A549 (cell line): Measurements from ENCODE around the gene RGL4. TPM values are rescaled to one million over a fixed set of nuclear protein-coding genes. Genes with fewer than 3 reads are reported as not detected.

Experiments
- ATAC-seq, 2 experiments: fragments of 200-7000 bp in 1 of 2; fragments of >200 bp in 1 of 2; cut with Nextera tagmentation in 1 of 2; cut with Tn5 transposase in 1 of 2; 3 replicates each; pipeline versions ENCODE4 v1.8.0 to v1.9.1; 2018 to 2020; ENCODE audit warnings: mild to moderate bottlenecking in 1 of 2, moderate library complexity in 1 of 2
- CTCF ChIA-PET: fragments of 300-600 bp; sonication (Branson Sonifier 250); formaldehyde crosslinking; extraction: SDS; loops from one replicate; lab custom pipeline; 2021; ENCODE audit warnings: antibody characterized with exemption, inconsistent platforms; lab: Yijun Ruan, JAX
- POLR2A ChIA-PET: fragments of 350-600 bp; formaldehyde crosslinking; extraction: SDS; loops from one replicate; lab custom pipeline; 2021; ENCODE audit warnings: antibody characterized with exemption, inconsistent platforms; lab: Yijun Ruan, JAX
- DNase-seq, 2 experiments: peaks; one replicate each; pipeline versions ENCODE4 v3.0.0 to v3.0.0-alpha.2; 2011 to 2016; ENCODE audit warnings: low read depth in 1 of 2, low spot score in 1 of 2
- FAIRE-seq: peaks from 2 replicates; lab custom pipeline; 2011; peaks lifted over from hg19 to GRCh38; lab: Jason Lieb, UNC
- H3K27ac ChIP-seq, 2 experiments: fragments of >200 bp; sonication (Bioruptor Twin); formaldehyde crosslinking; 3 replicates each; pipeline ENCODE4 v1.5.1; 2016 to 2017
- H3K4me1 ChIP-seq: fragments of >200 bp; sonication (Bioruptor Twin); formaldehyde crosslinking; 3 replicates; pipeline ENCODE4 v1.6.1; 2016
- H3K4me2 ChIP-seq: fragments of >200 bp; sonication (Bioruptor Twin); formaldehyde crosslinking; 3 replicates; pipeline ENCODE4 v1.6.1; 2016
- H3K4me3 ChIP-seq: fragments of >200 bp; sonication (Bioruptor Twin); formaldehyde crosslinking; 3 replicates; pipeline ENCODE4 v1.5.1; 2016
- H3K9me3 ChIP-seq: fragments of >200 bp; sonication (Bioruptor Twin); formaldehyde crosslinking; 3 replicates; pipeline ENCODE4 v1.6.1; 2016
- BCL3 ChIP-seq: fragments of >200 bp; sonication (Bioruptor Twin); formaldehyde crosslinking; IDR thresholded peaks from 3 replicates; pipeline ENCODE4 v1.6.1; 2016
- CBX2 ChIP-seq: fragments of 200-600 bp; sonication (generic); IDR thresholded peaks from 2 replicates; pipeline ENCODE4 v1.6.1; 2016; ENCODE audit warnings: low read depth, mild to moderate bottlenecking, borderline replicate concordance
- E2F6 ChIP-seq: IDR thresholded peaks from 2 replicates; pipeline ENCODE4 v1.6.1; 2012; ENCODE audit warnings: low read depth, borderline replicate concordance
- EP300 ChIP-seq, 2 experiments: fragments of >200 bp; sonication (Bioruptor Twin); formaldehyde crosslinking; IDR thresholded peaks; 2 replicates in 1 of 2; 3 replicates in 1 of 2; pipeline ENCODE4 v1.6.1; 2016 to 2017
- FOSB ChIP-seq: fragments of 250-450 bp; sonication (Bioruptor Pico); IDR thresholded peaks from 2 replicates; pipeline ENCODE4 v1.5.0; 2020; ENCODE audit warnings: mild to moderate bottlenecking, moderate library complexity
- FOSL2 ChIP-seq, 2 experiments: fragments of 450-650 bp in 1 of 2; fragments of >200 bp in 1 of 2; sonication (Bioruptor Twin) in 1 of 2; formaldehyde crosslinking; IDR thresholded peaks; 2 replicates each; pipeline versions ENCODE4 v1.5.0 to v1.6.1; 2016 to 2020; ENCODE audit warnings: mild to moderate bottlenecking in 1 of 2, moderate library complexity in 1 of 2
- HDAC2 ChIP-seq: fragments of 200-600 bp; sonication (generic); IDR thresholded peaks from 2 replicates; pipeline ENCODE4 v1.6.1; 2016
- HES2 ChIP-seq: fragments of >200 bp; sonication (Bioruptor Twin); formaldehyde crosslinking; IDR thresholded peaks from 2 replicates; pipeline ENCODE4 v1.6.1; 2016
- HEYL ChIP-seq: fragments of 250-450 bp; sonication (Bioruptor Pico); IDR thresholded peaks from 2 replicates; pipeline ENCODE4 v1.8.0; 2021; ENCODE audit warnings: mild to moderate bottlenecking, moderate library complexity
- HOXA7 ChIP-seq: fragments of 250-450 bp; sonication (Bioruptor Pico); IDR thresholded peaks from 2 replicates; pipeline ENCODE4 v1.5.0; 2020; ENCODE audit warnings: mild to moderate bottlenecking, moderate library complexity
- HOXB5 ChIP-seq: fragments of 250-450 bp; sonication (Bioruptor Pico); IDR thresholded peaks from 2 replicates; pipeline ENCODE4 v1.5.0; 2020; ENCODE audit warnings: mild to moderate bottlenecking, moderate library complexity
- JUN ChIP-seq, 2 experiments: fragments of >200 bp; sonication (Bioruptor Twin); formaldehyde crosslinking; IDR thresholded peaks; 2 replicates in 1 of 2; 3 replicates in 1 of 2; pipeline ENCODE4 v1.6.1; 2016 to 2017
- KDM1A ChIP-seq: fragments of 200-600 bp; sonication (generic); IDR thresholded peaks from 2 replicates; pipeline ENCODE4 v1.6.1; 2016; ENCODE audit warnings: low read depth, mild to moderate bottlenecking
- KDM5A ChIP-seq: fragments of 200-600 bp; sonication (generic); IDR thresholded peaks from 2 replicates; pipeline ENCODE4 v1.6.1; 2016; ENCODE audit warnings: antibody characterized with exemption, mild to moderate bottlenecking
- MAX ChIP-seq: IDR thresholded peaks from 2 replicates; pipeline ENCODE4 v1.6.1; 2012
- PBX3 ChIP-seq: IDR thresholded peaks from 2 replicates; pipeline ENCODE4 v1.6.1; 2012
- PHF8 ChIP-seq: fragments of 200-600 bp; sonication (generic); IDR thresholded peaks from 2 replicates; pipeline ENCODE4 v1.6.1; 2016; ENCODE audit warnings: low read depth, mild to moderate bottlenecking, antibody characterized with exemption, moderate library complexity, borderline replicate concordance
- POLR2AphosphoS2 ChIP-seq: conservative IDR thresholded peaks from 2 replicates; pipeline ENCODE4 v1.6.1; 2012; ENCODE audit warnings: low read length, improper control_type of control experiment, inconsistent platforms
- RARB ChIP-seq: fragments of 250-450 bp; sonication (Bioruptor Pico); IDR thresholded peaks from 2 replicates; pipeline ENCODE4 v1.8.0; 2021; ENCODE audit warnings: mild to moderate bottlenecking, moderate library complexity
- RCOR1 ChIP-seq: fragments of 150-350 bp; IDR thresholded peaks from 2 replicates; pipeline ENCODE4 v1.6.1; 2014; ENCODE audit warnings: antibody characterized with exemption, low read length, low read depth
- RFX5 ChIP-seq: fragments of 450-650 bp; IDR thresholded peaks from 2 replicates; pipeline ENCODE4 v1.7.1; 2014; ENCODE audit warnings: antibody characterized with exemption, mild to moderate bottlenecking, moderate library complexity
- RNF2 ChIP-seq: fragments of 200-600 bp; sonication (generic); IDR thresholded peaks from 2 replicates; pipeline ENCODE4 v1.6.1; 2016; ENCODE audit warnings: low read depth, mild to moderate bottlenecking, antibody characterized with exemption, moderate library complexity, borderline replicate concordance
- SMC3 ChIP-seq: fragments of >200 bp; sonication (Bioruptor Twin); formaldehyde crosslinking; IDR thresholded peaks from 3 replicates; pipeline ENCODE4 v1.6.1; 2018; ENCODE audit warnings: inconsistent platforms
- TFCP2L1 ChIP-seq: fragments of 250-450 bp; sonication (Bioruptor Pico); IDR thresholded peaks from 2 replicates; pipeline ENCODE4 v1.5.0; 2021; ENCODE audit warnings: mild to moderate bottlenecking
- USF2 ChIP-seq: fragments of 450-650 bp; IDR thresholded peaks from 2 replicates; pipeline ENCODE4 v1.6.1; 2014; ENCODE audit warnings: antibody characterized with exemption
- ZNF302 ChIP-seq: fragments of 250-450 bp; sonication (Bioruptor Pico); IDR thresholded peaks from 2 replicates; pipeline ENCODE4 v1.9.0; 2021; ENCODE audit warnings: inconsistent platforms, mild to moderate bottlenecking, moderate library complexity
- WGBS: methylation state at CpG from one replicate; pipeline ENCODE4 v1.1.6; 2017; ENCODE audit errors: missing lambda C conversion rate; 5-methylcytosine and 5-hydroxymethylcytosine counted together
- polyA plus RNA-seq, 4 experiments: library from polyadenylated mRNA; depleted of rRNA in 3 of 4; stranded (reverse); fragments of >200 nt; fragmentation: RNase III in 1 of 4; extraction: RNeasy Plus Mini Kit Qiagen cat#74134 plus additional on column Dnase treatment in 1 of 4; gene quantifications; 2 replicates in 3 of 4; 3 replicates in 1 of 4; pipeline ENCODE4 v1.2.3, GENCODE V29; 2011 to 2017

Gene RGL4
- polyA plus RNA-seq, 2 of the 4 experiments (the other 2 are of a cell fraction): not detected

- Histone ChIP-seq H3K4me3 (no peak overlapping the region), H3K4me2 (no peak overlapping the region), H3K9me3 (no peaks in the 10 kb centered on the region), H3K27ac (no peak overlapping the region), H3K4me1 (no peaks in the 10 kb centered on the region; the same call in 2 of the 3 replicates)
- CTCF ChIA-PET: no interaction called here
- FAIRE-seq: no peak
- ATAC-seq: no peak
- no peak for DNase-seq
- POLR2A ChIA-PET: no interaction called here
- 89% methylated on average over 6 of the region's 6 CpGs for WGBS
- TF ChIP-seq ZNF302 (no peak), FOSL2 (IDR thresholded peaks at IDR 0.05) (no peak), FOSL2 (CRISPR knock-in tag; IDR thresholded peaks at IDR 0.05) (no peak), BCL3 (no peak), HDAC2 (no peak), KDM1A (no peak), PBX3 (no peak), RNF2 (no peak), CBX2 (no peak), SMC3 (no peak), RCOR1 (no peak), E2F6 (no peak), KDM5A (no peak), POLR2AphosphoS2 (no peak), HES2 (no peak), USF2 (no peak), TFCP2L1 (no peak), RARB (CRISPR knock-in tag) (no peak), RFX5 (no peak)
Measured at GRCh38 chr22:23720855-23721254, 30.0 kb downstream of the RGL4 start.

GRCh38 chr22:23722160-23722559 lies 31.3 kb downstream of the RGL4 start:
- POLR2A ChIA-PET: no interaction called here
- no peak overlapping the region for H3K4me3 ChIP-seq
- no peak overlapping the region for H3K4me2 ChIP-seq
- ATAC-seq: no peak
- CTCF ChIA-PET: interaction anchor here (0.6 kb wide), 1 partner anchor 82 kb away, joined by 3 read pairs; no protein-coding TSS in a partner anchor
- WGBS: 77% methylated on average over 4 of the region's 4 CpGs
- no peaks in the 10 kb centered on the region; the same call in 2 of the 3 replicates for H3K4me1 ChIP-seq
- FAIRE-seq: no peak
- TF ChIP-seq PHF8: no peak
- TF ChIP-seq HDAC2: no peak
- TF ChIP-seq, all 56 proteins: peak for 0
- Histone ChIP-seq H3K9me3 (no peaks in the 10 kb centered on the region), H3K27ac (no peak overlapping the region)
- no peak for DNase-seq

- POLR2A ChIA-PET: no interaction called here
- DNase-seq (no peak), ATAC-seq (no peak), FAIRE-seq (no peak)
- H3K27ac ChIP-seq: no peak overlapping the region
- 91% methylated on average over 2 of the region's 2 CpGs for WGBS
- H3K4me3 ChIP-seq: no peak overlapping the region
- no peak overlapping the region for H3K4me2 ChIP-seq
- CTCF ChIA-PET: interaction anchor here (0.6 kb wide), 1 partner anchor 83 kb away, joined by 3 read pairs; no protein-coding TSS in a partner anchor
- no peaks in the 10 kb centered on the region; the same call in 2 of the 3 replicates for H3K4me1 ChIP-seq
- H3K9me3 ChIP-seq: no peaks in the 10 kb centered on the region
- TF ChIP-seq PHF8: no peak
- TF ChIP-seq POLR2AphosphoS2: no peak
- no peak for TF ChIP-seq HOXB5
- no peak for TF ChIP-seq HEYL (CRISPR knock-in tag)
- TF ChIP-seq FOSB (CRISPR knock-in tag): no peak
- TF ChIP-seq MAX: no peak
- TF ChIP-seq EP300 (IDR thresholded peaks at IDR 0.05): no peak
- no peak for TF ChIP-seq JUN (IDR thresholded peaks at IDR 0.05)
- TF ChIP-seq BCL3: no peak
- no peak for TF ChIP-seq USF2
- no peak for TF ChIP-seq TFCP2L1
- TF ChIP-seq PBX3: no peak
- no peak for TF ChIP-seq HDAC2
- TF ChIP-seq HOXA7: no peak
Measured at GRCh38 chr22:23722724-23723123, 31.9 kb downstream of the RGL4 start.
